Lung (tissue), 12 donors: Measurements from ENCODE around the gene GEN1. TPM values are rescaled to one million over a fixed set of nuclear protein-coding genes. Genes with fewer than 3 reads are reported as not detected.

ENCODE experiments used
- ATAC-seq: fragments of 200-7000 bp; cut with Tn5 transposase; one replicate; pipeline ENCODE4 v1.9.1; 2020; ENCODE audit warnings: moderate number of reproducible peaks; ENCODE audit not compliant: insufficient read depth, low FRiP score
- DNase-seq, 3 donors: peaks; one replicate each; pipeline ENCODE4 v3.0.0-alpha.2; 2013 to 2017
- H3K27ac ChIP-seq, 2 donors: one replicate each; pipeline ENCODE4 v1.5.1; 2013; ENCODE audit warnings: mild to moderate bottlenecking in 2 of 2, moderate library complexity in 2 of 2, control low read depth in 1 of 2, inconsistent platforms in 1 of 2, low read depth in 1 of 2, low read length in 1 of 2
- H3K27me3 ChIP-seq, 3 donors: one replicate each; pipeline ENCODE4 v1.5.1; 2013; ENCODE audit warnings: low read length in 2 of 3; ENCODE audit not compliant: control insufficient read depth in 3 of 3, insufficient read depth in 3 of 3
- H3K36me3 ChIP-seq, 4 donors: one replicate each; pipeline ENCODE4 v1.5.1; 2013; ENCODE audit warnings: low read length in 4 of 4, mild to moderate bottlenecking in 1 of 4, moderate library complexity in 1 of 4; ENCODE audit not compliant: control insufficient read depth in 4 of 4, insufficient read depth in 4 of 4
- H3K4me1 ChIP-seq, 5 donors: one replicate each; pipeline ENCODE4 v1.5.1; 2013; ENCODE audit warnings: low read length in 5 of 5, mild to moderate bottlenecking in 2 of 5, moderate library complexity in 1 of 5; ENCODE audit not compliant: control insufficient read depth in 5 of 5, insufficient read depth in 5 of 5
- H3K4me3 ChIP-seq: one replicate; pipeline ENCODE4 v1.5.1; 2013; ENCODE audit warnings: mild to moderate bottlenecking, control low read depth, moderate library complexity
- H3K9ac ChIP-seq, 2 donors: one replicate each; pipeline ENCODE4 v1.5.1; 2013; ENCODE audit warnings: low read length in 2 of 2, control low read depth in 1 of 2; ENCODE audit not compliant: insufficient read depth in 1 of 2
- H3K9me3 ChIP-seq, 4 donors: one replicate each; pipeline ENCODE4 v1.5.1; 2013; ENCODE audit warnings: low read length in 3 of 4, mild to moderate bottlenecking in 1 of 4, moderate library complexity in 1 of 4; ENCODE audit not compliant: control insufficient read depth in 4 of 4, insufficient read depth in 3 of 4
- WGBS, 2 donors: extraction: QIAGEN DNeasy Blood & Tissue Kit; methylation state at CpG; one replicate each; pipeline ENCODE4 v1.1.7; 2013; 5-methylcytosine and 5-hydroxymethylcytosine counted together
- polyA plus RNA-seq, 2 donors: library from polyadenylated mRNA; stranded (reverse); fragments of 200-250 nt; gene quantifications; one replicate each; pipeline ENCODE4 v1.2.1, GENCODE V29; 2013
- total RNA-seq, 2 donors: library from RNA; depleted of rRNA in 1 of 2; stranded (reverse); fragments of >200 nt in 1 of 2; gene quantifications; one replicate each; pipeline ENCODE4 v1.2.1, GENCODE V29; 2014 to 2021
- TF ChIP-seq, protein P1 (sequence below): IDR thresholded peaks from 2 replicates; pipeline ENCODE4 v1.5.1; 2012; ENCODE audit warnings: mild to moderate bottlenecking; ENCODE audit errors: control extremely low read depth, extremely low read depth
- donor health status: control.
- donor health status: control.
- donor health status: Bipolar disorder and iron deficiency.
- donor health status: healthy.
- donor health status: DM: yes; HTN: yes; CAD: no.

GEN1 gene
- total and polyA plus RNA-seq, 4 donors, result 1.8 to 10.6 (median 4.0) TPM

GRCh38 chr2:17786727-17787126 lies 32.8 kb downstream of the GEN1 start:
- H3K9me3 ChIP-seq, result no peaks in the 10 kb centered on the region
- TF ChIP-seq, protein P1, sequence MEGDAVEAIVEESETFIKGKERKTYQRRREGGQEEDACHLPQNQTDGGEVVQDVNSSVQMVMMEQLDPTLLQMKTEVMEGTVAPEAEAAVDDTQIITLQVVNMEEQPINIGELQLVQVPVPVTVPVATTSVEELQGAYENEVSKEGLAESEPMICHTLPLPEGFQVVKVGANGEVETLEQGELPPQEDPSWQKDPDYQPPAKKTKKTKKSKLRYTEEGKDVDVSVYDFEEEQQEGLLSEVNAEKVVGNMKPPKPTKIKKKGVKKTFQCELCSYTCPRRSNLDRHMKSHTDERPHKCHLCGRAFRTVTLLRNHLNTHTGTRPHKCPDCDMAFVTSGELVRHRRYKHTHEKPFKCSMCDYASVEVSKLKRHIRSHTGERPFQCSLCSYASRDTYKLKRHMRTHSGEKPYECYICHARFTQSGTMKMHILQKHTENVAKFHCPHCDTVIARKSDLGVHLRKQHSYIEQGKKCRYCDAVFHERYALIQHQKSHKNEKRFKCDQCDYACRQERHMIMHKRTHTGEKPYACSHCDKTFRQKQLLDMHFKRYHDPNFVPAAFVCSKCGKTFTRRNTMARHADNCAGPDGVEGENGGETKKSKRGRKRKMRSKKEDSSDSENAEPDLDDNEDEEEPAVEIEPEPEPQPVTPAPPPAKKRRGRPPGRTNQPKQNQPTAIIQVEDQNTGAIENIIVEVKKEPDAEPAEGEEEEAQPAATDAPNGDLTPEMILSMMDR, result no peak
- no peaks in the 10 kb centered on the region for H3K27me3 ChIP-seq
- WGBS, 2 donors, result 89 to 95% methylated on average over 3 of the region's 3 CpGs
- H3K9ac ChIP-seq, result no peak overlapping the region
- DNase-seq (no peak), ATAC-seq (no peak)
- H3K36me3 ChIP-seq, result no peaks in the 10 kb centered on the region
- peaks cover 0 to 23% (median 7%) of the 10 kb centered on the region in 5 donors for H3K4me1 ChIP-seq
- H3K4me3 ChIP-seq, result no peak overlapping the region
- H3K27ac ChIP-seq, result no peak overlapping the region

DNA sequence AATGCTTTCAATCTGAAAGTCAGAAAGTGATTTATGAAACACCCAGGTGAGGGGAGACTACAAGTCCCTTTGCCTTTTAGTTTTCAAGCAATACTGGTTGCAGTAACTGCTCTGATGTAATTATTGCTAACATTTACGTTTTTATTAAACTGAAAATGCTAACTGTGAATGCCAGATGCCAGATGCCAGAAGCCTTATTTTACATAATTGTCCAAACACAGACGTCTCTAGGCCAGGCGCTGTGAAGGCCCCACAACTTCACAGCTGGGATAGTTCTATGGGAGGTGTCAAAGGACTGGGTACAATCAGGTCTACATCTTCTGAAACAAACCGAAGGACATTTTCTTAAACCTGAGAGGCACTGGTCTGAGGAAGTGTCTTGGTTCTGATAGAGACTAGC lies 34.8 kb downstream of the GEN1 start:
- peaks cover 0 to 30% (median 6%) of the 10 kb centered on the region in 5 donors for H3K4me1 ChIP-seq
- no peak overlapping the region for H3K9ac ChIP-seq
- no peak overlapping the region for H3K27ac ChIP-seq
- WGBS, 2 donors, result 83 to 84% methylated on average over 4 of the region's 4 CpGs
- H3K4me3 ChIP-seq, result no peak overlapping the region
- TF ChIP-seq, protein P1, result no peak
- no peaks in the 10 kb centered on the region for H3K27me3 ChIP-seq
- H3K9me3 ChIP-seq, result no peaks in the 10 kb centered on the region
- DNase-seq, result no peak
- no peaks in the 10 kb centered on the region for H3K36me3 ChIP-seq
- no peak for ATAC-seq

DNA sequence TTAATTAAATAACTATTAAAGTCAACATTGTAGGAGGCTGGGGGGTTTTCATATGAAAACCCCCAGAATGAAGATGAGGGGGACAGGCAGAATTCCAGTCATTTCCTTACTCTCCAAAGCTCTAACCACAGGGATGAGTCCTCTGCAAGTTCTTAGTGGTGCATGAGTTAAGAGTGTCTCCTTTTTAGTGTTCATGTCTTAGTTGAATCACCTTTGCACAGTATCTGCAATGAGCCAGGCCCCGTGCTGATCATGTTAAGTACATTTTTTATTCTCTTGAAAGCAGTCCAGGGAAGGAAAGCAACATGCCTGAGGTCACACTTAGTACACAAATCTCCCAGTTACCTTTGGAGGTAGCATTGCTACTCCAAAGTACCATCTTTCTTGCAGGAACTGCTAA lies 36.6 kb downstream of the GEN1 start:
- 38 to 63% methylated on average over 1 of the region's 1 CpG for WGBS, 2 donors
- DNase-seq (no peak), ATAC-seq (no peak)
- H3K9me3 ChIP-seq, result no peaks in the 10 kb centered on the region
- H3K9ac ChIP-seq, result no peak overlapping the region
- peaks cover 0 to 30% (median 6%) of the 10 kb centered on the region in 5 donors for H3K4me1 ChIP-seq
- H3K27ac ChIP-seq, result no peak overlapping the region
- H3K27me3 ChIP-seq, result no peaks in the 10 kb centered on the region
- H3K36me3 ChIP-seq, result no peaks in the 10 kb centered on the region
- H3K4me3 ChIP-seq, result no peak overlapping the region
- TF ChIP-seq, protein P1, result no peak
